Mammary epithelial cell (primary cell): ENCODE data around the gene LY6G5B.

Experiments used
- EZH2 ChIP-seq: IDR thresholded peaks from 2 replicates; pipeline ENCODE4 v1.6.1; 2012; ENCODE audit warnings: low read length, inconsistent platforms, borderline replicate concordance
- TF ChIP-seq, protein P1 (sequence below), 2 donors: IDR thresholded peaks in 1 of 2; conservative IDR thresholded peaks in 1 of 2; 2 replicates each; pipeline ENCODE4 v1.5.1; 2011 to 2012; ENCODE audit warnings: inconsistent platforms in 2 of 2, low read length in 2 of 2, mild to moderate bottlenecking in 2 of 2, control low read depth in 1 of 2, low read depth in 1 of 2; ENCODE audit not compliant: insufficient read depth in 1 of 2; ENCODE audit errors: extremely low read depth in 1 of 2

DNA sequence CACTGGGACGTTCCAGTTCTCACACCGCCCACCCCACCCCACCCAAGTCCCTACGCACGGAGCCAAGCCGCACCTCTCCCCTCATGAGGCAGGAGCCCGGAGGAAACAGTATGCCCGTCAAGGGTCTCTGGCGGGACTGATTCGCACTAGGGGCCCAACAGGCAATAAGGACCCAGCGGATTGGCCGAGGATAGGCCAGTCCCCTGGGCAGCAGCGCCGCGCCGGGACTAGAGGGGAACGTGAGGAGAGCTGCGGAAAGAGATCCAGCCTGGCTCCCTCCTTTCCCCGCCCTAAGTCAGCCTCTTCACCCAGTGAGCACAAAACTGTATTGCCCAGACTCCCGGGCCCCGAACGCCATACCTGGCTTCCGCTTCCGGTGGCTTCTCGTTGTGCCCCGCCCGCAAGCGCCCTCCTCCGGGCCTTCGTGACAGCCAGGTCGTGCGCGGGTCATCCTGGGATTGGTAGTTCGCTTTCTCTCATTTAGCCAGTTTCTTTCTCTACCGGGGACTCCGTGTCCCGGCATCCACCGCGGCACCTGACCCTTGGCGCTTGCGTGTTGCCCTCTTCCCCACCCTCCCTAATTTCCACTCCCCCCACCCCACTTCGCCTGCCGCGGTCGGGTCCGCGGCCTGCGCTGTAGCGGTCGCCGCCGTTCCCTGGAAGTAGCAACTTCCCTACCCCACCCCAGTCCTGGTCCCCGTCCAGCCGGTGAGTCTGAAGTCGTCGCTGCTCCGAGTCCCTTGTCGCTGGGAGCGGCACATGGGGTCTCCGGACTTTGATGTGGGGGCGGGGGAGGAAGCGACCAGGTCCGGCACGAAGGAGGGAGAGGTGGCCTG is 4.1 kb upstream of the LY6G5B start, which contains the start of gene CSNK2B:
- TF ChIP-seq, protein P1, sequence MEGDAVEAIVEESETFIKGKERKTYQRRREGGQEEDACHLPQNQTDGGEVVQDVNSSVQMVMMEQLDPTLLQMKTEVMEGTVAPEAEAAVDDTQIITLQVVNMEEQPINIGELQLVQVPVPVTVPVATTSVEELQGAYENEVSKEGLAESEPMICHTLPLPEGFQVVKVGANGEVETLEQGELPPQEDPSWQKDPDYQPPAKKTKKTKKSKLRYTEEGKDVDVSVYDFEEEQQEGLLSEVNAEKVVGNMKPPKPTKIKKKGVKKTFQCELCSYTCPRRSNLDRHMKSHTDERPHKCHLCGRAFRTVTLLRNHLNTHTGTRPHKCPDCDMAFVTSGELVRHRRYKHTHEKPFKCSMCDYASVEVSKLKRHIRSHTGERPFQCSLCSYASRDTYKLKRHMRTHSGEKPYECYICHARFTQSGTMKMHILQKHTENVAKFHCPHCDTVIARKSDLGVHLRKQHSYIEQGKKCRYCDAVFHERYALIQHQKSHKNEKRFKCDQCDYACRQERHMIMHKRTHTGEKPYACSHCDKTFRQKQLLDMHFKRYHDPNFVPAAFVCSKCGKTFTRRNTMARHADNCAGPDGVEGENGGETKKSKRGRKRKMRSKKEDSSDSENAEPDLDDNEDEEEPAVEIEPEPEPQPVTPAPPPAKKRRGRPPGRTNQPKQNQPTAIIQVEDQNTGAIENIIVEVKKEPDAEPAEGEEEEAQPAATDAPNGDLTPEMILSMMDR (conservative IDR thresholded peaks at IDR 0.05 in 1 of 2, IDR thresholded peaks at IDR 0.05 in 1 of 2; ENCODE audit: extremely low read depth in 1 of 2, insufficient read depth in 1 of 2, low read depth in 1 of 2, low read length in 2 of 2) = no peak
- no peak for TF ChIP-seq EZH2
